ENCODE results near the gene GHRHR.

GRCh38 chr7:30976381-30976780 lies 12.6 kb downstream of the GHRHR start:
- TF ChIP-seq POLR2A (IDR thresholded peaks at IDR 0.05): no peak
- TF ChIP-seq CTCF (IDR thresholded peaks at IDR 0.05): no peak

Data from esophagus squamous epithelium (tissue), 4 donors.